HG02642 (cell line): ENCODE results near the gene IQCH.

Source experiments
- ATAC-seq: cut with Tn5 transposase; IDR thresholded peaks from one replicate; pipeline ENCODE4 v1.9.1; 2021; ENCODE audit warnings: mild to moderate bottlenecking; ENCODE audit not compliant: unreplicated experiment, poor library complexity

IQCH gene

GRCh38 chr15:67474405-67475110 lies 220.0 kb downstream of the IQCH start:
- no peak for ATAC-seq

- ATAC-seq, result no peak
These were observed 225.4 kb downstream of the IQCH start for GRCh38 chr15:67479781-67480505.

GRCh38 chr15:67480741-67481140 lies 226.2 kb downstream of the IQCH start:
- ATAC-seq, result no peak

GRCh38 chr15:67481680-67482079 lies 227.1 kb downstream of the IQCH start:
- no peak for ATAC-seq

- ATAC-seq, result no peak
These were observed 241.0 kb downstream of the IQCH start for GRCh38 chr15:67495585-67495984.

- no peak for ATAC-seq
These were observed 246.7 kb downstream of the IQCH start for GRCh38 chr15:67501177-67501835.

- no peak for ATAC-seq
These were observed 247.4 kb downstream of the IQCH start for GRCh38 chr15:67501836-67502461.

- ATAC-seq, result no peak
These were observed 249.5 kb downstream of the IQCH start for GRCh38 chr15:67504056-67504455.

- ATAC-seq, result no peak
These were observed 250.2 kb downstream of the IQCH start for GRCh38 chr15:67504796-67505195.

- no peak for ATAC-seq
These were observed 251.3 kb downstream of the IQCH start for GRCh38 chr15:67505675-67506572.

- ATAC-seq, result no peak
These were observed 252.5 kb downstream of the IQCH start for GRCh38 chr15:67506775-67507747.

GRCh38 chr15:67508407-67508806 lies 253.8 kb downstream of the IQCH start:
- ATAC-seq, result no peak

GRCh38 chr15:67509918-67510317 lies 255.3 kb downstream of the IQCH start:
- ATAC-seq, result no peak

GRCh38 chr15:67510597-67511190 lies 256.1 kb downstream of the IQCH start:
- ATAC-seq, result no peak

GRCh38 chr15:67511606-67512005 lies 257.0 kb downstream of the IQCH start:
- ATAC-seq, result no peak

- ATAC-seq, result no peak
These were observed 257.6 kb downstream of the IQCH start for GRCh38 chr15:67512140-67512539.

- no peak for ATAC-seq
These were observed 258.5 kb downstream of the IQCH start for GRCh38 chr15:67512933-67513714.

GRCh38 chr15:67515090-67515489 lies 260.5 kb downstream of the IQCH start:
- no peak for ATAC-seq
